ENCODE results near the gene POU6F2.
"Not testable (repeated sequence)": the region's sequence is repeated elsewhere in the genome, so short reads cannot be mapped to it uniquely, and the experiment has no call there.

POU6F2 gene

GRCh38 chr7:38977685-38978084, at the start of gene POU6F2:
Gene POU6F2 (plus strand): TSS chr7:38977909. CDS start chr7:38977954, 45 bp downstream.
- DNase-seq, result no peak

GRCh38 chr7:38928506-38928905, 49.2 kb upstream of the POU6F2 start:
- DNase-seq, result no peak

DNA sequence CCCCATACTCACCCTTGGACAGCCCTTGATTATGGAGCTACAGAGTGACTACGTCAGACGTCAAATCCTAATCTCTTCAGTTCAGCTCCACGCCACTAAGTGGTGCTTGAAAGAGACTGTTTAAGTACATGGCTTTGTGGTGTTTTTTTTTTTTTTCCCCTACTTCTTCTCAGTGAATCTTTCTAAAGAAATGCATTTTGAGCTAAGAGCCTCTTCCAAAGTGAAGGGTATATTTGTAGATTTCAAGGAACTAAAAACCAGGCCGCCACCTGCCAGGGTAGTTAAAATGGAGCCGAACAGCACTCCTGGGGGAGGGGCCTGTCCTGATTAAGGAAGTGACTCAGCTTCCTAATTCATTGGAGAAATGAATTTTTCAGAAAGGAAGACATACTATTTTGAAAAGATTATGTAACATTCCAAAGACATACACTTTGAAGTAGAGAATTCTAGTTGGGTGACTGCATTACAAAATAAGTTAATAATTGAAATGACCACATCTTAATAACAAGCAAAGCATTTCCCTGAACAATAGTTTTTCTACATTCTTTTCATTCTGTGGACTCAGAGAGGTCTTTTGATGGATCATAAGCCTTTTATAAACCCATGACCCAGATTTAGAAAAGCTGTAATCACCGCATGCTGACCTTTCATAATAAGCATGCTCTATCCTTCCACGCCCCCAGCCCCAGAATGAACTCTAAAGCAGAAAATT, 48.1 kb upstream of the POU6F2 start:
- DNase-seq, result no peak

DNA sequence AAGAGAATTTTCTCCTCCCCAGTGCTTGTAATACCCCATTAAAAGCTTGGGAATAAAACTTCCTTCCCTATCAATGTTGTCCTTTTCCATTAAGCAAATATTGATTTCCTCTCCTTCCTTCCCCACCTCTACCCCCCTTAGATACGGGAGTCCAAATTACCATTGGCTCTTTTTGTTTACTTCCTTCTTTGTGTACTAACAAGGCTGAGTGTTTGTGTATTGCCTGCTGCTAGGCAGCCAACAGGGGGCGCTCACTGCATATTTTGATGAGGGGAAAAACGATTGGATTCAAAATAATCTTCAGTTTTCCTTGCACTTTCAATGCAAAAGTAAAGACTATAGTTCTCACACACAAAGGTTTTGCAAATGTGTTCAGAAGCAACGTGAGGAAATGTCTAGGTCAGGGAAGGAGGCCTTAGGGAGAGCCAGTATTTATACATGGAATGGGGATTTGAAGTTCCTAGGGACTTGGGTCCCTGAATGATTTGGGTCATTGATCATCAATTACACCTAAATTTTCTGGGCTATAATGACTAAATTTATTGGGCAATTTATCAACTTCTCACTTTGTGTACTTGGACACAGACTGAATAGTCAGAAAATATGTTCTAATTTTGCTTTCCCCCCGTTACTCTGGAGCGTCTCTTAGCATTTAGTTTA, 45.1 kb upstream of the POU6F2 start:
- DNase-seq, result peak; percentile 55

DNA sequence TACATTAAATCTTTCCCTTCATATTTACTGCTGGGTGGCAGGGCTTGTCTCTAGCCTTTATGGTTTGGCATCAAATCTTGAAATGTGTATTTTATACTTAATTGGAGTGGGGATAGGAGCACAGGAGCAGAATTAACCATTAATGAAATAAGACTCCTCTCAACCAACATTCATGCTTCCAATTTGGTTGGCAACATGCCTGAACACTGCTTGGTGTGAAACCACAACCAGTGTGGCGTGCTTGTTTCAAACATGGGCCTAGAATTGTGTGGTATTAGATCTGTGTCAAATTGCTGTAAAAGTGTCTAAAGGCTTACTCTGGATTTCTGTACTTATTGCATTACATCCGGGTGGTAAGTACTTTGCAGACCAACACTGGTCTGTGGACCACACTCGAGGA, 43.7 kb upstream of the POU6F2 start:
- no peak for DNase-seq

DNA sequence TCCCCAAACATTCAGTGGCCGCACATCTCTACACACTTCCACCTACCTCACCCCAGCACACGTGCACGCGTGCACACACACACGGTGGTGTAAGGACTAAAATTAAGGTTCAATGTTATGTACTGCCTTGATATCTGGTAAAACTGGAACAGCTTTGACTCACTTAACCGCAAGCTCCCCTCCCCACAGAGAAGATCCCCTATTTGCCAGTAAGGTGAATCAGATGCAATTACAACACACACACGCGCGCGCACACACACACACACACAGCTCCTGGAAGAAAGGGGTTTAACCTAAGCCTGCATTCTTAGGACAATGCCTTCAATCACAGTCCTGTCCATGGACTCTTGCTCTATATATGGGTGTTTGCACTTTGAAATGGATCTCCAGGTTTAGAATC, 43.2 kb upstream of the POU6F2 start:
- DNase-seq, result no peak

DNA sequence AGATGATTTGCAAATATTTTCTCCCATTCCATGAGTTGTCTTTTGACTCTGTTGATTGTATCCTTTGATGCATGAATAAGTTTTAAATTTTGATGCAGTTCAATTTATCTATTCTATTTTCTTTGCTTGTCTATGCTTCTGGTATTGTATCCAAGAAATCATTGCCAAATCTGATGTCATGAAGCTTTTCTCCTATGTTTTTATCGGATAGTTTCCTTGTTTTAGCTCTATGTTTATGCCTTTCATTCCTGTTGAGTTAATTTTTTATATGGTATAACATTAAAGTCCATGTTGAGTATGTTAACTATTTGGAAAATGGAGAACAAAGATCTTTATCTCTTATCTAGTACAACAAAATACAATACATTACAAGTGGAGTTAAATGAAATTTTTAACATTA, 41.1 kb upstream of the POU6F2 start:
- no peak for DNase-seq

- DNase-seq, result no peak
Observed at GRCh38 chr7:38938001-38938485, 39.7 kb upstream of the POU6F2 start.

- no peak for DNase-seq
Observed at GRCh38 chr7:38938589-38938988, 39.1 kb upstream of the POU6F2 start.

DNA sequence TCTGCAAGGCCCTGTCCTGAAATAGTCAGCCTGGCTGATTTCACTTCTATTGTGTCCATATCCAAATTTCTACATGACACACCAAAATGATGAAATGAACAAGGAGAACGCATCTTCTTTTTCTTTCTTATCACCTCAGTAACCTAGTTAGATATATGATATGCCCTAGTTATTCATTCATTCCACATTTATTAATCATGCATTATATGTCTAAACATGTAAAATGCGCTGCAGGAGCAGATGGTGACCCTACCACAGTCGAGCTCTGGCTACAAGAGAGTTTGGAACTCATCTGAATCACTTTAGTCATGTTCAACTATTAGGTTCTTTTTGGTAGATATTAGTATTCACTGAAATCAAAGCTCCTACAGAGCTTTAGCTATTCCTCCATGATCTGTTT, 36.9 kb upstream of the POU6F2 start:
- DNase-seq, result no peak

GRCh38 chr7:38942431-38943051, 35.2 kb upstream of the POU6F2 start:
- no peak for DNase-seq

DNA sequence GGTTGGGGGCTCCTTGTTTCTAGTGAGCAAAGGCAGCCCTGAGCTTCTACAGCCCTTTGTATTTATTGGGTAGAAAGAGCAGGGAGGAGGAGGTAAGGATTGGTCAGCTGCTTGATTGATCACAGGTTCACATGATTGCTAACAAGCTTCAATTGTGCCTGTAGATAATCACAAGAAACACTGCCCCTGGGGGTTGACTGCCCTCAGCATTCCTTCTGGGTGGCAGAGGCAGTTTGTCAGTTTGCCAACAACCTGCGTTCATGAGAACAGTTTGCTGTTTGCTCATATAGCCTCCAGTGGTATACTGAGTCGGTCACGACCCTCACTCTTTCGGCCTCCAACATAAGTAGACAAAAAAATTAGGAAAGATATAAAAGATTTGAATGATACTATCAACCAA, 30.2 kb upstream of the POU6F2 start:
- not testable (repeated sequence) for DNase-seq

DNA sequence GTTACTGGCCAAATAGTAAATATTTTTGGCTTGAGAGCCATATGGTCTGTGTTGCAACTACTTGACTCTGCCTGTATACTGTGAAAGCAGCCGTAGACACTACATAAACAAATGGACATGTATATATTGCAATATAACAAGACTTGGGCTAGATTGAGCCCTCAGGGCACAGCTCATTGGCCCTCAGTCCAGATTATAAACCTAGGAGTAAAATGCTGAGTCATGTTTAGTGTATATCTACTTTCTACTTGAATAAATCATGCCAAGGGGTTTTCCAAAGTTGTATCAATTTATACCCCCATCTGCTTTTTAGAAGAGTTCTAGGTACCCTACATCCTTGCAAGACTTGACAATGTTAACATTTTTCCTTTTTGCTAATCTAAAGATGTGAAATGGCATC, 27.4 kb upstream of the POU6F2 start:
- no peak for DNase-seq

GRCh38 chr7:38951213-38951612, 26.5 kb upstream of the POU6F2 start:
- DNase-seq, result no peak

GRCh38 chr7:38953227-38953626, 24.5 kb upstream of the POU6F2 start:
- DNase-seq, result no peak

DNA sequence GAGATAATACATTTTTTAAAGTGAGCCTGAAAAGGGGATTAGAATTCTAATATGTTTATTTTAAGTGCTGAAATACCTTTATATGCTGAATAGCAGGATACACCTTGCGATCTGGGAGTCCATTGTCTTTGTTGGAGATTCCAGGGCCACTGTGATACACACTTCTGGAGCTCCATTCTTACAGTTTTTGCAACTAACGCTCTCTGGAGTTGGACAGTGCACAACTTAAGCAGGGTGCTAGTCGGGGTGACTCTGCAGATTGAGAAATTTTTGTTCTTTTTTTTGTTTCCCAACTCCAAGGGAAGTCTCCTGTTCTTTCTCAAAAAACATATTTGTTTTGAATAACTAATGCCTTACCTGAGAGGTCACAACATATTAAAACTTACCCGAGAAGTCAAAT, 23.7 kb upstream of the POU6F2 start:
- DNase-seq, result no peak

GRCh38 chr7:38955892-38956291, 21.8 kb upstream of the POU6F2 start:
- no peak for DNase-seq

DNA sequence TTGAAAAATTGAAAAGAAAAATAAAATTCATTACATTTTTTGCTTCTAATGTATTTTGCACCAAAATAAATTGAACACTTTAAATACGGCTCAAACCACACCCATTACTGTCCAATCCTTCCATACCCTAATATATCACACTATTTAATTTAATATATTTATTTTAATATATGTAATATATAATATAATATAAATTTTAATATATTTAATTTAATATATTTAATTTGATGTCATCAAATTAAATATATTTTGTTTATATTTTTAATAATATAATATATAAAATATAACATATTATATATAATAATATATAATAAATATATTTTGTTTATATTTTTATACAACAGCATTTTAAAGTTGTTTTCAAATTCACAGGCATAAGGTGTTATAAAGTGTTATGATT, 15.7 kb upstream of the POU6F2 start:
- no peak for DNase-seq

DNA sequence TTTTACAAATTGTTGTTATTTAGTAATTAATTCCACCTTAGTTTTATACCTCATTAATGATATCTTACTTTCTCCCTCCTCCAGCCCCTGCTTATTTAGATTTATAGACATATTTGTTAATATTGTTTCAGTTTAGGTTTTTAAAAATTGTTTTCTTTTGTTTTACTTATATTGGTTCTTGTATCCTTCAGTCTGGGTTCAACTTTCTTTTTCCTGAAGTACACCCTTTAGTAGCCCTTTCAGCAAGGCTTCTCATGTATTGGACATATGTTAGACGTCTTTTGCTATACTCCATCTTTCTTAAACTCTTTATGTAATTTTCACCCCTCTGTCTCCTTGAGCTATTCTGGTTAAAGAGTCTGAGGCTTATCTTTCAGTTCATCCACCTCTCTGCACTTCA, 12.8 kb upstream of the POU6F2 start:
- DNase-seq, result no peak

GRCh38 chr7:38973760-38974159, 3.9 kb upstream of the POU6F2 start:
- no peak for DNase-seq

DNA sequence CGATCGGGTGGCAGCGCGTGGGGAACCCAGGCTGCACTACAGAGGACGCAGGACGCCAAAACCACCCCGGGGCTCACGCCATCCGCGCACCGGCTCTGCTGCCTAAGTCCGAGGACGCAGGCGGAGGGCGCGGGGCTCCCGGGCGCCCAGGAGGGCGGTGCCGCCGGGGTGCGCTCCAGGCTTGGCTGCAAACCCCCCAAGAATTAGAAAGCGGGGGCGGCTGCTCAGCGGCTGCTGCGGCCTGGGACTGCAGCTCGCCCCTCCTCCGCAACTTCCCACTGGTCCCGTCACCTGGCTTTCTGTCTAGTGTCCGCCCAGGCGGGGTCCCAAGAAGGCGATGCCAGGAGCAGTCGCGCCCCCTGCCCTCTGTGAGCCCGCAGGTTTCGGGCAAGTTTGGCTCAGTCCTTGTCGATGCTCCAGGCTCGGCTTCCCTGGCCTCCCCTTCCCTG, 1.7 kb upstream of the POU6F2 start:
- DNase-seq, result no peak

DNA sequence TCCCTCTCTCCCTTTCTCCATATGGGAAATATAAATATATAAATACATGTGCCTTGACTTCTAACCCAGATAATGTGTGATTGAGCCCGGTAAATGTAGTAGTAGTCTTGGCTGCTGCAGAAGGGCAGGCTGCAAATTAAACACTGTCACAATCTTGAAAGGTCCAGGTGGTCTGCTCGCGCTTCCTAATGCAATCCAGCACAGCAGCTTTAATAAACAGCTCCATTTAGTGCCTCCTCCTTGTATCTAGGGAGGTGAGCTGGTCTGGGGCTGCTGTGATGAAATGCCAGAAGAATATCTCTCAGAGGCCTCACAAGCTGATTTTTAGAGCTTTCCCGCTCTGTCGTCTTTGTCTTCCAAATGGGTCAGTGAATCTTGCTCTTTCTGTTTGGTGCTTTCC, 782 bp downstream of the POU6F2 start:
- no peak for DNase-seq

DNA sequence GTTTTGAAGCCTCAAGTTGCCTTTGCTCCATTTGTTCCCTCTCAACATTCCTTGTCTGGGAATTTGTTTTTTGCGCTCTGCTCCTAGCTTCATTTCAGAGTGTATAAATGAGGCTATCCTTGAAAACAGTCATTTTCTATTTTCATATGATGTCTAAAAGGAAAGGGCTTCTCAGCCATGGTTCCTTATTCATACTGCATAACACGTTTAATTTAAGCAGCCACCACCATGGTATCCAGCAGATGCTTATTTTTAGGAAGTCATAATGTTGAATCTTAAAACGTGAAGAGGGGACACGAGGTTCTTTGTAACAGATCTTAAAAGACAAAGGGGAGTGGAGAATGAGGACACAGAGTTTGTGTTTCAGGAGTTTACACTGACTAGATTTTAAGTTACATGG, 14.5 kb downstream of the POU6F2 start:
- no peak for DNase-seq

- no peak for DNase-seq
Observed at GRCh38 chr7:39001595-39001994, 23.9 kb downstream of the POU6F2 start.

All from NCI-H748 treated with DMSO at 0.1 percent for 48 hours (cell line).